Measurements from ENCODE around the gene RFNG.

Gene RFNG

DNA sequence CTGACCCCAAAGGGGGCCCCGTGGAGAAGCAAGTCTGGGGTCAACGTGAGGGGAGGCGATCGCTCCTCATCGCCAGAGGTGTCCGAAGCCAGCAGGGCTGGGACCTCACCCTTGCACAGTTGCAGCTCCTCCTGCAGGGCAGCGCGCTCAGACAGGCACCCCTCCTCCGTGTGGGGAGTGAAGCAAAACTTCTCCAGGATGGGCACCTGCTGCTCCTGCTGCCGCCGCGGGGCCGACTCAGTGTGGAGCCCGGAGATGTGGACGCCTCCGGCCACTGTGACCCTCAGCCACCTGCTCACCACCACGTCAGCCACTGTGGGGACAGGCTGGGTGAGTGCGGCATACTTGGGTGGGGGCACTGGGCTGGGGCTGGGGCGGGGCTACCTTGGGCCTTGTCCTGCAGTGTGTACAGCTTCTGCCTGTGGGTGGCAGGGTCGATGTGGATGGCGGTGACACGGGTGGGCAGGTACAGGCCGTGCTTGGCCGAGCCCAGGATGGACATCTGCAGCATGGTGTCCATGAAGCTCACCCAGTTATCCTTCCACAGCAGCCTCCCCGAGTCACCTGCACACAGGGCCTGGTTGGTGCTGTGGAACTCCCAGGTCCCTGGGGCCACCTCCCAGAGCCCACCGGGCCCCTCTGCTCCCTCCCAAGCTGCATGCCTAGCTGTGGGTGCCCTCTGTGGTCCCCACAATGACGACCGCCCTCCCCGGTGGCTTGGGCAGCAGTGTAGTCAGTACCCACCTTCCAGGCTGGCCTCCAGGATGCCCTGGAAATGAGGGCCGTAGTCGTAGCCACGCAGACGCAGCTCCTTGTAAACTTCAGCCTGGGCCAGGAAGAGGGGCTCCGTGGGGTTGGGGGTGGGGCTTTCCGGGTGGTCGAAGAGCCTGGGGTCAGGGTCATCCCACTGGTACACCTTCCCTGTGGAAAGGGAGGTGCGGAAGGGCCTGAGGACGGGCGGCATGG lies 35.6 kb upstream of the RFNG start:
- Histone ChIP-seq H3K9me3 (ENCODE audit: insufficient read depth, low read length) (no peaks in the 10 kb centered on the region), H3K27me3 (ENCODE audit: low read length) (no peaks in the 10 kb centered on the region), H3K4me2 (ENCODE audit: low read depth, low read length, poor library complexity, severe bottlenecking) (no peak overlapping the region), H3K9me2 (replicated peaks; ENCODE audit: insufficient read depth, low read length) (no peaks in the 10 kb centered on the region), H3K79me2 (ENCODE audit: insufficient read depth, low read length) (no peaks in the 10 kb centered on the region), H3K9ac (ENCODE audit: low read length) (no peak overlapping the region), H3K36me3 (ENCODE audit: low read length) (no peaks in the 10 kb centered on the region), H2AFZ (ENCODE audit: low read depth, low read length, severe bottlenecking) (no peak overlapping the region), H3K27ac (ENCODE audit: low read depth, low read length) (no peak overlapping the region), H3F3A (ENCODE audit: insufficient read depth) (no peaks in the 10 kb centered on the region), H4K20me1 (ENCODE audit: low read depth, low read length) (no peaks in the 10 kb centered on the region), H3K4me3 (ENCODE audit: insufficient read depth, low read length, poor library complexity, severe bottlenecking) (no peak overlapping the region)
- no peak for TF ChIP-seq EZH2phosphoT487 (conservative IDR thresholded peaks at IDR 0.05; ENCODE audit: low read length)
- TF ChIP-seq, protein P1, sequence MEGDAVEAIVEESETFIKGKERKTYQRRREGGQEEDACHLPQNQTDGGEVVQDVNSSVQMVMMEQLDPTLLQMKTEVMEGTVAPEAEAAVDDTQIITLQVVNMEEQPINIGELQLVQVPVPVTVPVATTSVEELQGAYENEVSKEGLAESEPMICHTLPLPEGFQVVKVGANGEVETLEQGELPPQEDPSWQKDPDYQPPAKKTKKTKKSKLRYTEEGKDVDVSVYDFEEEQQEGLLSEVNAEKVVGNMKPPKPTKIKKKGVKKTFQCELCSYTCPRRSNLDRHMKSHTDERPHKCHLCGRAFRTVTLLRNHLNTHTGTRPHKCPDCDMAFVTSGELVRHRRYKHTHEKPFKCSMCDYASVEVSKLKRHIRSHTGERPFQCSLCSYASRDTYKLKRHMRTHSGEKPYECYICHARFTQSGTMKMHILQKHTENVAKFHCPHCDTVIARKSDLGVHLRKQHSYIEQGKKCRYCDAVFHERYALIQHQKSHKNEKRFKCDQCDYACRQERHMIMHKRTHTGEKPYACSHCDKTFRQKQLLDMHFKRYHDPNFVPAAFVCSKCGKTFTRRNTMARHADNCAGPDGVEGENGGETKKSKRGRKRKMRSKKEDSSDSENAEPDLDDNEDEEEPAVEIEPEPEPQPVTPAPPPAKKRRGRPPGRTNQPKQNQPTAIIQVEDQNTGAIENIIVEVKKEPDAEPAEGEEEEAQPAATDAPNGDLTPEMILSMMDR (IDR thresholded peaks at IDR 0.05; ENCODE audit: insufficient read depth, low read length, poor library complexity, severe bottlenecking), result no peak

DNA sequence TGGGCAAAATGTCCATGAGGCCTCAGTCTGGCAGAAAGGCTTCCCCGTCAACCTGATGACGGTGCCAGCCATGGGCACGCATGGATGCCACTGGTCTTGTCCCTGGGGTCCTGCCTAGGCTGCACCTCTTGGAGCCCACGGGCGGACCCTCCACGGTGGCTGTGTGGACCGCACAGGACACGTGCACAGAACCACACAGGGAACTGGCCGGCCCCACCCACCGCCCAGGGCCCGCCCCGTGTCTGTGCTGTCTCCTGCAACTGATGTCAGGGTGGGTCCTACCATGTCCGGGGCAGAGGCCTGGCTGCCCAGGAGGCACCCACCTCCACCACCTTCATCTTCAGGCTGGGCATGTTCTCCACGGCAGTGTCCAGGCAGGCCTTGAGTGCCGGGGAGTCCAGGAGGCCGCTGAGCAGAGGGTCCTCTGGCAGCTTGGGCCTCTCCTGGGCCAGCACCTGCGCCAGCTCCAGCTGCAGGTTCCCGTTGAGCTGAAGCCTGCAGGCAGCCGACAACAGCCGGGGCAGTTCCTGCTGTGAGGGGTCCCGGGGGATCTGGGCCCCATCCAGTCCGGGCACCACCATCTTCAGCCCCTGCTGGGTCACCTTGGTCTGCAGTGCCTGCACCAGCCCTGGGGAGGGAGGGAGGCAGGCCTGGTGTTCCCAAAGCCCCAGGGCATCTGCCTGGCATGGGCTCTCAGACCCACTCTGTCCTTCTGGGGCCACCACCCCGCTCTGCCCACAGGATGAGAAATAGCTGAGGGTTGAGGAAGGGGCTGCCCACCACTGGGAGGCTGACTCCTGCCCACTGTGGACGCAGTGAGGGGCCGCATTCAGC lies 34.5 kb upstream of the RFNG start:
- Histone ChIP-seq H3K9me3 (ENCODE audit: insufficient read depth, low read length) (no peaks in the 10 kb centered on the region), H3K27me3 (ENCODE audit: low read length) (no peaks in the 10 kb centered on the region), H3K9me2 (replicated peaks; ENCODE audit: insufficient read depth, low read length) (no peaks in the 10 kb centered on the region), H3K9ac (ENCODE audit: low read length) (no peak overlapping the region), H3F3A (ENCODE audit: insufficient read depth) (no peaks in the 10 kb centered on the region), H4K20me1 (ENCODE audit: low read depth, low read length) (no peaks in the 10 kb centered on the region), H3K4me2 (ENCODE audit: low read depth, low read length, poor library complexity, severe bottlenecking) (no peak overlapping the region), H2AFZ (ENCODE audit: low read depth, low read length, severe bottlenecking) (no peak overlapping the region), H3K27ac (ENCODE audit: low read depth, low read length) (no peak overlapping the region), H3K36me3 (ENCODE audit: low read length) (no peaks in the 10 kb centered on the region), H3K4me3 (ENCODE audit: insufficient read depth, low read length, poor library complexity, severe bottlenecking) (no peak overlapping the region), H3K79me2 (ENCODE audit: insufficient read depth, low read length) (no peaks in the 10 kb centered on the region)
- TF ChIP-seq, protein P1 (IDR thresholded peaks at IDR 0.05; ENCODE audit: insufficient read depth, low read length, poor library complexity, severe bottlenecking), result no peak

DNA sequence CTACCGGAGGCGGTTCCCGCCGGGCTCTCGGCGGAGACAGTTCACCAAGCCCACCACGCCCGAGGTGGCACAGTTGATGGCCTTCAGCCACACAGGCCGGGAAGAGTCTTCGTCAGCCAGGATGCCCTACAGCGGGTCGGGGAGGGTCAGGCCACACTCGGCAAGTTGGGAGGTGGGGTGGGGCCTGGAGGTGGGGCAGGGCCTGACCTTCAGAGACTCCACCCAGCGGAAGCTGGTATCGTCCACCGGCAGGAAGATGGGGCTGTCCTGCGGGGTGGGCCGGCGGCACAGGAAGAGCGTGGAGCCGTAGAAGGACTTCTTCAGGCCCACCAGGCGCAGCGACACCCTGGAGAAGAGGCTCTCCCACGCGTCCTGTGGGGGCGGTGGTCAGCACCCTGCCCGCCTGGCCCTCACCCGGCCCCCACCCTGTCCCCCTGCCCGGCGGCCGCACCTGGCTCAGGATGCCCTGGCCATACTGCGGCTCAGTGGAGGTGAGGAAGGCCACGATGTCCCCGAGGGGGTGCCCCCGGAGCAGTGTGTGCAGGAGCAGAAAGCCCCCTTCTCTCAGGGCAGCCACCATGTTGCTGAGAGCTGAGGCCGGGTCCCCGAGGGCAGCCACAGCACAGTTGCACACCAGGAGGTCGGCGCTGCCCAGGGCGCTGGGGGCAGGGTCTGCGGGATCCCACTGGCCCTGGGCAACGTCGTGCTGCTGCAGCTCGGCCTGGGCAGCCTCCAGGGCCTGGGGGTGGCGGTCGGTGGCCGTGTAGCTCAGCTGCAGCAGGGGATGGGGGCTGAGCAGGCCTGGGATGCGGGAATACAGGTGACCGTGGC lies 33.6 kb upstream of the RFNG start:
- no peaks in the 10 kb centered on the region for H3K36me3 ChIP-seq (ENCODE audit: low read length)
- TF ChIP-seq EZH2phosphoT487 (conservative IDR thresholded peaks at IDR 0.05; ENCODE audit: low read length), result no peak
- no peaks in the 10 kb centered on the region for H3K9me2 ChIP-seq (replicated peaks; ENCODE audit: insufficient read depth, low read length)
- no peaks in the 10 kb centered on the region for H3F3A ChIP-seq (ENCODE audit: insufficient read depth)
- no peaks in the 10 kb centered on the region for H3K79me2 ChIP-seq (ENCODE audit: insufficient read depth, low read length)
- no peak overlapping the region for H3K27ac ChIP-seq (ENCODE audit: low read depth, low read length)
- H3K27me3 ChIP-seq (ENCODE audit: low read length), result no peaks in the 10 kb centered on the region
- no peak overlapping the region for H3K9ac ChIP-seq (ENCODE audit: low read length)
- no peak overlapping the region for H3K4me3 ChIP-seq (ENCODE audit: insufficient read depth, low read length, poor library complexity, severe bottlenecking)
- no peak overlapping the region for H3K4me2 ChIP-seq (ENCODE audit: low read depth, low read length, poor library complexity, severe bottlenecking)
- H2AFZ ChIP-seq (ENCODE audit: low read depth, low read length, severe bottlenecking), result no peak overlapping the region
- no peaks in the 10 kb centered on the region for H4K20me1 ChIP-seq (ENCODE audit: low read depth, low read length)
- H3K9me3 ChIP-seq (ENCODE audit: insufficient read depth, low read length), result no peaks in the 10 kb centered on the region

Measured in SU-DHL-6 (cell line).